ENCODE measurements around the gene POMGNT1.

- TF ChIP-seq CTCF (IDR thresholded peaks at IDR 0.05; ENCODE audit: low read depth, low read length) = no peak
- TF ChIP-seq POLR2A (IDR thresholded peaks at IDR 0.05; ENCODE audit: extremely low read depth, insufficient read length) = no peak
- TF ChIP-seq MAX (IDR thresholded peaks at IDR 0.05; ENCODE audit: low read depth, low read length) = no peak
Measured at GRCh38 chr1:46183079-46183847, 15.0 kb downstream of the POMGNT1 start.
